Panc1 (cell line): ENCODE data around the gene PDE8B. TPM values are rescaled to one million over a fixed set of nuclear protein-coding genes. Genes with fewer than 3 reads are reported as not detected.

Experiments
- ATAC-seq: fragments of 200-7000 bp; cut with Tn5 transposase; 2 replicates; pipeline ENCODE4 v1.9.1; 2020; ENCODE audit warnings: mild to moderate bottlenecking, moderate library complexity
- BruUV-seq: library from RNA; stranded (reverse); fragments of 400-500 nt; replicated peaks from 2 replicates; lab custom pipeline; 2021; lab: Mats Ljungman, UMichigan
- CTCF ChIA-PET: fragments of 300-600 bp; sonication (Branson Sonifier 250); formaldehyde crosslinking; loops from one replicate; lab custom pipeline; 2022; ENCODE audit warnings: antibody characterized with exemption; lab: Charles Lee
- POLR2A ChIA-PET: fragments of 300-600 bp; sonication (Branson Sonifier 250); formaldehyde crosslinking; loops from one replicate; lab custom pipeline; 2022; ENCODE audit warnings: antibody characterized with exemption; lab: Charles Lee
- DNase-seq: peaks from one replicate; pipeline ENCODE4 v3.0.0-alpha.2; 2010; ENCODE audit warnings: low read depth, low spot score
- H3K27ac ChIP-seq: 2 replicates; pipeline ENCODE4 v1.5.1; 2011; ENCODE audit warnings: mild to moderate bottlenecking, low read length, inconsistent platforms
- H3K27me3 ChIP-seq: fragments of 200-500 bp; sonication (Bioruptor generic); 2 replicates; pipeline ENCODE4 v1.6.0; 2014; ENCODE audit warnings: low read length, inconsistent platforms; ENCODE audit not compliant: control insufficient read depth, insufficient read depth
- H3K36me3 ChIP-seq: fragments of 200-500 bp; sonication (Bioruptor generic); 2 replicates; pipeline ENCODE4 v1.5.1; 2014; ENCODE audit warnings: inconsistent platforms, mild to moderate bottlenecking, low read length, moderate library complexity; ENCODE audit not compliant: control insufficient read depth, insufficient read depth
- H3K4me1 ChIP-seq: 2 replicates; pipeline ENCODE4 v1.5.1; 2011; ENCODE audit warnings: inconsistent platforms, mild to moderate bottlenecking, low read length, moderate library complexity; ENCODE audit not compliant: control insufficient read depth, insufficient read depth
- H3K4me3 ChIP-seq, 2 experiments: 2 replicates each; pipeline ENCODE4 v1.5.1; 2011 to 2012; ENCODE audit warnings: low read depth in 2 of 2, low read length in 2 of 2, mild to moderate bottlenecking in 2 of 2, inconsistent platforms in 1 of 2, moderate library complexity in 1 of 2
- H3K9me3 ChIP-seq: fragments of 200-500 bp; sonication (Bioruptor generic); 2 replicates; pipeline ENCODE4 v1.5.1; 2014; ENCODE audit warnings: low read depth, mild to moderate bottlenecking, inconsistent platforms, low read length, moderate library complexity; ENCODE audit not compliant: control insufficient read depth, insufficient read depth
- CTCF ChIP-seq: fragments of 450-650 bp; IDR thresholded peaks from 2 replicates; pipeline ENCODE4 v1.5.1; 2017; ENCODE audit warnings: mild to moderate bottlenecking
- POLR2AphosphoS5 ChIP-seq: IDR thresholded peaks from 2 replicates; pipeline ENCODE4 v1.6.1; 2012; ENCODE audit warnings: mild to moderate bottlenecking, low read depth, low read length, moderate library complexity
- REST ChIP-seq, 2 experiments: IDR thresholded peaks; 2 replicates each; pipeline ENCODE4 v1.6.1; 2011 to 2012; ENCODE audit warnings: low read depth in 2 of 2, control low read depth in 1 of 2, low read length in 1 of 2, mild to moderate bottlenecking in 1 of 2, moderate library complexity in 1 of 2; ENCODE audit not compliant: insufficient read depth in 1 of 2
- SIN3A ChIP-seq: IDR thresholded peaks from 2 replicates; pipeline ENCODE4 v1.6.1; 2012; ENCODE audit warnings: low read depth, mild to moderate bottlenecking, low read length, moderate library complexity, borderline replicate concordance; ENCODE audit not compliant: insufficient read depth
- TCF7L2 ChIP-seq: IDR thresholded peaks from 2 replicates; pipeline ENCODE4 v1.6.1; 2011; ENCODE audit warnings: mild to moderate bottlenecking, low read depth, low read length, inconsistent platforms
- in situ Hi-C: cut with HindIII; loops from 2 replicates; pipeline ENCODE4 v1.10.0; 2016; ENCODE audit warnings: low sequenced_read_pairs, low pct_unique_long_range_greater_than_20kb
- intact Hi-C: fragments of 100-400 bp; cut with micrococcal nuclease; formaldehyde crosslinking; loops from one replicate; pipeline ENCODE4 v1.10.0; 2022; ENCODE audit not compliant: unreplicated experiment
- total RNA-seq: library from RNA; stranded (reverse); gene quantifications from one replicate; pipeline ENCODE4 v1.2.1, GENCODE V29; 2021; ENCODE audit not compliant: unreplicated experiment

The PDE8B gene
- total RNA-seq, 1 experiment from 2014 or later, result 0.62 TPM

GRCh38 chr5:77250021-77250420 is 39.5 kb downstream of the PDE8B start:
- CTCF ChIA-PET, result no interaction called here
- POLR2A ChIA-PET, result no interaction called here
- no peak for ATAC-seq
- DNase-seq, result no peak
- no peak for TF ChIP-seq POLR2AphosphoS5
- no peak for TF ChIP-seq SIN3A
- TF ChIP-seq TCF7L2, result no peak
- TF ChIP-seq REST (IDR thresholded peaks at IDR 0.05; ENCODE audit: insufficient read depth in 1 of 2, low read depth in 2 of 2, low read length in 1 of 2), result no peak
- TF ChIP-seq CTCF, result no peak
- Histone ChIP-seq H3K4me1 (no peaks in the 10 kb centered on the region), H3K27ac (no peak overlapping the region), H3K9me3 (no peaks in the 10 kb centered on the region), H3K27me3 (peaks cover 33% of the 10 kb centered on the region), H3K4me3 (no peak overlapping the region), H3K36me3 (no peaks in the 10 kb centered on the region)
- in situ Hi-C loops (no loop called here), intact Hi-C loops (no loop called here)
- no TSS peak for BruUV-seq

- Histone ChIP-seq H3K36me3 (no peaks in the 10 kb centered on the region), H3K4me1 (no peaks in the 10 kb centered on the region), H3K4me3 (no peak overlapping the region), H3K9me3 (no peaks in the 10 kb centered on the region), H3K27me3 (peaks cover 41% of the 10 kb centered on the region), H3K27ac (no peak overlapping the region)
- POLR2A ChIA-PET, result no interaction called here
- ATAC-seq (no peak), DNase-seq (no peak)
- intact Hi-C loops (no loop called here), in situ Hi-C loops (no loop called here)
- TF ChIP-seq TCF7L2 (no peak), POLR2AphosphoS5 (no peak), CTCF (no peak), SIN3A (no peak), REST (IDR thresholded peaks at IDR 0.05; ENCODE audit: insufficient read depth in 1 of 2, low read depth in 2 of 2, low read length in 1 of 2) (no peak)
- CTCF ChIA-PET, result no interaction called here
- BruUV-seq, result no TSS peak
Measured at GRCh38 chr5:77251921-77252320, 41.4 kb downstream of the PDE8B start.
